Measurements from ENCODE around the gene MYO9A. TPM values are rescaled to one million over a fixed set of nuclear protein-coding genes. Genes with fewer than 3 reads are reported as not detected.

The MYO9A gene
- total and polyA plus RNA-seq, 10 of the 15 experiments (the other 5 are each of a cell fraction or from before 2014, with no cell fraction given) = 3.3 to 25.3 (median 12.2) TPM

GRCh38 chr15:71804695-71805470 lies 313.1 kb downstream of the MYO9A start (continued):
- TF ChIP-seq, protein P1, sequence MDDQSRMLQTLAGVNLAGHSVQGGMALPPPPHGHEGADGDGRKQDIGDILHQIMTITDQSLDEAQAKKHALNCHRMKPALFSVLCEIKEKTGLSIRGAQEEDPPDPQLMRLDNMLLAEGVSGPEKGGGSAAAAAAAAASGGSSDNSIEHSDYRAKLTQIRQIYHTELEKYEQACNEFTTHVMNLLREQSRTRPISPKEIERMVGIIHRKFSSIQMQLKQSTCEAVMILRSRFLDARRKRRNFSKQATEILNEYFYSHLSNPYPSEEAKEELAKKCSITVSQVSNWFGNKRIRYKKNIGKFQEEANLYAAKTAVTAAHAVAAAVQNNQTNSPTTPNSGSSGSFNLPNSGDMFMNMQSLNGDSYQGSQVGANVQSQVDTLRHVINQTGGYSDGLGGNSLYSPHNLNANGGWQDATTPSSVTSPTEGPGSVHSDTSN (IDR thresholded peaks at IDR 0.05; ENCODE audit: insufficient replicate concordance, low read depth, low read length) = peak; percentile 73
- no peak for TF ChIP-seq RELA (IDR thresholded peaks at IDR 0.05; ENCODE audit: borderline replicate concordance, partially characterized antibody)
- TF ChIP-seq, protein P2, sequence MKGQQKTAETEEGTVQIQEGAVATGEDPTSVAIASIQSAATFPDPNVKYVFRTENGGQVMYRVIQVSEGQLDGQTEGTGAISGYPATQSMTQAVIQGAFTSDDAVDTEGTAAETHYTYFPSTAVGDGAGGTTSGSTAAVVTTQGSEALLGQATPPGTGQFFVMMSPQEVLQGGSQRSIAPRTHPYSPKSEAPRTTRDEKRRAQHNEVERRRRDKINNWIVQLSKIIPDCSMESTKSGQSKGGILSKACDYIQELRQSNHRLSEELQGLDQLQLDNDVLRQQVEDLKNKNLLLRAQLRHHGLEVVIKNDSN (IDR thresholded peaks at IDR 0.05; ENCODE audit: borderline replicate concordance, extremely low read length, insufficient read depth, low read depth, low read length) = no peak

GRCh38 chr15:71804226-71804625 lies 313.7 kb downstream of the MYO9A start:
- SMC1A ChIA-PET (ENCODE audit: uncharacterized antibody, unreplicated experiment) = interaction anchor here (0.7 to 4.2 kb wide), 7 partner anchors 23 to 358 kb away, joined by 3 to 26 read pairs (median 4); no protein-coding TSS in a partner anchor
- CTCF ChIA-PET = interaction anchor here (0.7 to 6.0 kb wide), 9 partner anchors 13 to 979 kb away, joined by 3 to 69 read pairs (median 7); no protein-coding TSS in a partner anchor
- RAD21 ChIA-PET (ENCODE audit: unreplicated experiment) = interaction anchor here (0.9 to 3.0 kb wide), 6 partner anchors 23 to 352 kb away, joined by 3 to 14 read pairs (median 4); no protein-coding TSS in a partner anchor
- Histone ChIP-seq H4K20me1 (ENCODE audit: control insufficient read depth, insufficient read depth) (no peaks in the 10 kb centered on the region), H3K4me2 (ENCODE audit: control insufficient read depth, insufficient read depth) (peak overlapping the region; percentile 49), H3K27ac (ENCODE audit: control insufficient read depth, insufficient read depth) (no peak overlapping the region), H3K36me3 (ENCODE audit: control insufficient read depth in 2 of 2, insufficient read depth in 2 of 2, low read length in 1 of 2) (no peaks in the 10 kb centered on the region), H3K9me3 (replicated peaks; ENCODE audit: control insufficient read depth, insufficient read depth, low read length) (no peaks in the 10 kb centered on the region), H2AFZ (ENCODE audit: control insufficient read depth, low read depth, low read length) (peak overlapping the region; percentile 37), H3K4me1 (ENCODE audit: control insufficient read depth, insufficient read depth, low read length) (peaks cover 10% of the 10 kb centered on the region), H3K9ac (ENCODE audit: control insufficient read depth, insufficient read depth, low read length) (peak overlapping the region; percentile 18; the same call in 1 of the 2 replicates), H3K4me3 (peak overlapping the region; percentile 38; the same call in 1 of the 2 replicates), H3K79me2 (ENCODE audit: control insufficient read depth, insufficient read depth, low read length) (no peaks in the 10 kb centered on the region), H3K27me3 (replicated peaks in 1 of 2; ENCODE audit: control insufficient read depth in 2 of 2, insufficient read depth in 2 of 2, low read length in 1 of 2) (no peaks in the 10 kb centered on the region; a peak in 1 of 4 replicates)
- FAIRE-seq (no peak), DNase-seq (ENCODE audit: low read depth, low spot score) (no peak), ATAC-seq (peak; percentile 52)
- WGBS (ENCODE audit: insufficient coverage, insufficient replicate concordance, low lambda C conversion rate, missing lambda C conversion rate) = 54% methylated on average over 5 of the region's 5 CpGs
- intact Hi-C loops (cut with micrococcal nuclease; ENCODE audit: unreplicated experiment) = no loop called here
- TF ChIP-seq REST (IDR thresholded peaks at IDR 0.05; ENCODE audit: low read depth, low read length) = no peak
- peak; percentile 57; the same call in 1 of the 2 replicates for TF ChIP-seq TCF12 (IDR thresholded peaks at IDR 0.05; ENCODE audit: low read depth, low read length)
- 0 out of 2 replicates have a peak, but pooled peaks have one; percentile 19 for TF ChIP-seq TCF3 (IDR thresholded peaks at IDR 0.05; ENCODE audit: borderline replicate concordance, insufficient read depth, low read depth, low read length)
- POLR2A ChIA-PET = no interaction called here
- in situ Hi-C loops (cut with MboI) = loop anchor here (5.0 to 10.0 kb wide), 3 partner anchors 57 to 351 kb away; no protein-coding TSS in a partner anchor
- no TSS peak for BruUV-seq (replicated peaks)

Data from GM12878 (cell line).